ENCODE measurements around the gene SPARC. TPM values are rescaled to one million over a fixed set of nuclear protein-coding genes. Genes with fewer than 3 reads are reported as not detected.
A peak's percentile ranks its signal among the peaks of the same experiment; 100 is the strongest.

SPARC gene
- total RNA-seq, 1 experiment from 2014 or later, result 320 TPM

DNA sequence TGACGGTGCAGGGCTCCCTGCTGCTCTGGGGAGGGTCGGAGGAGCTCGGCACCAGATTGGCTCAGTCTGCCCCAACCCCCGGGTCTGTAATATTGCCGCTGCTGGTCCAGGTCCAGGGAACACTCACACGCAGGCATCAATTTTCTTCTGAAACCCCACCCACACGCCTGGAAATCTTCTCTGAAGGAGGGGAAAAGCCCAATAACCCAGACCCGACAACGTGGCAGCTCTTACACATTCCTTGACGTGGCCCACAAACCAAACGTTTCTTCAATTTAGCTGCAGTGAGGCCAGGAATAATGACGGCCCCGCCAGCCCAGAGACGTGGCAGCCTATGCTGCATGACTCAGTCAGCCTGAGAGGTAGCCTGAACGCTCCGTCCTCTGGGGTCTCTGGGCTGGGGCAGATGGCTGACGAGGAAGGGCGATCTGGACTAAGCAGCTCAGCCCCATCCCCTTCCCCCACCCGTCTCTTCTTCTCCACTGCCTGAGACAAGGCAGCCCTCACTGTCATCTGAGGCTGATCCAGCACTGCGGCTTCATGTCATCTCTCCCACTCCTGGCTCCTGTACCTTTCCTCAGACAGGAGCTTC, 9.9 kb upstream of the SPARC start:
- Histone ChIP-seq H3K4me1 (ENCODE audit: insufficient read depth, low read length) (peaks cover 7% of the 10 kb centered on the region; the same call in 1 of the 2 replicates), H2BK15ac (ENCODE audit: low read depth, low read length) (no peak overlapping the region), H2AK5ac (ENCODE audit: insufficient read length, low read length) (no peak overlapping the region), H3K23me2 (ENCODE audit: insufficient read length, low read depth, low read length, poor library complexity, severe bottlenecking) (no peaks in the 10 kb centered on the region), H3K9ac (ENCODE audit: extremely low read depth, insufficient read length, low read length) (no peak overlapping the region), H4K91ac (ENCODE audit: insufficient read length, low read depth, low read length) (no peak overlapping the region), H2BK5ac (ENCODE audit: insufficient read length, low read length) (no peak overlapping the region), H2BK12ac (ENCODE audit: insufficient read length, low read depth, low read length) (no peak overlapping the region), H4K20me1 (ENCODE audit: control insufficient read depth, insufficient read depth, insufficient read length) (no peaks in the 10 kb centered on the region), H3K79me1 (ENCODE audit: insufficient read depth, low read depth, low read length, poor library complexity, severe bottlenecking) (no peaks in the 10 kb centered on the region), H3K56ac (ENCODE audit: insufficient read length, low read depth, low read length) (no peak overlapping the region), H3K4ac (ENCODE audit: low read depth, low read length) (no peak overlapping the region), H4K5ac (ENCODE audit: insufficient read length, low read depth, low read length) (no peak overlapping the region), H2AFZ (ENCODE audit: low read length) (peak overlapping the region; percentile 43), H3K23ac (ENCODE audit: insufficient read length, low read depth, low read length) (no peak overlapping the region), H3K9me3 (ENCODE audit: control insufficient read depth, low read depth, low read length) (no peaks in the 10 kb centered on the region), H2BK20ac (ENCODE audit: low read depth, low read length, poor library complexity, severe bottlenecking) (no peak overlapping the region), H3K14ac (ENCODE audit: insufficient read depth, low read length) (no peak overlapping the region; the same call in 1 of the 2 replicates), H2BK120ac (ENCODE audit: low read depth, low read length, poor library complexity, severe bottlenecking) (no peak overlapping the region), H3K27ac (ENCODE audit: insufficient read length, low read depth, low read length) (no peak overlapping the region), H3T11ph (ENCODE audit: low read length) (no peak overlapping the region), H3K4me2 (ENCODE audit: insufficient read depth, insufficient read length, low read length) (peak overlapping the region; percentile 3), H3K27me3 (ENCODE audit: insufficient read depth, low read length) (no peaks in the 10 kb centered on the region), H3K79me2 (ENCODE audit: insufficient read depth, low read length) (no peaks in the 10 kb centered on the region), H4K8ac (replicated peaks; ENCODE audit: insufficient read length, low read depth, low read length) (no peak overlapping the region), H3K18ac (ENCODE audit: insufficient read length, low read depth, low read length) (peak overlapping the region; percentile 12)
- DNase-seq, result peak; percentile 55
- H3K27me3 Mint-ChIP-seq (ENCODE audit: low read depth), result peaks cover 3% of the 10 kb centered on the region
- peaks cover 23 to 31% of the 10 kb centered on the region in 2 experiments for H3K4me1 Mint-ChIP-seq
- TF ChIP-seq, protein P1, sequence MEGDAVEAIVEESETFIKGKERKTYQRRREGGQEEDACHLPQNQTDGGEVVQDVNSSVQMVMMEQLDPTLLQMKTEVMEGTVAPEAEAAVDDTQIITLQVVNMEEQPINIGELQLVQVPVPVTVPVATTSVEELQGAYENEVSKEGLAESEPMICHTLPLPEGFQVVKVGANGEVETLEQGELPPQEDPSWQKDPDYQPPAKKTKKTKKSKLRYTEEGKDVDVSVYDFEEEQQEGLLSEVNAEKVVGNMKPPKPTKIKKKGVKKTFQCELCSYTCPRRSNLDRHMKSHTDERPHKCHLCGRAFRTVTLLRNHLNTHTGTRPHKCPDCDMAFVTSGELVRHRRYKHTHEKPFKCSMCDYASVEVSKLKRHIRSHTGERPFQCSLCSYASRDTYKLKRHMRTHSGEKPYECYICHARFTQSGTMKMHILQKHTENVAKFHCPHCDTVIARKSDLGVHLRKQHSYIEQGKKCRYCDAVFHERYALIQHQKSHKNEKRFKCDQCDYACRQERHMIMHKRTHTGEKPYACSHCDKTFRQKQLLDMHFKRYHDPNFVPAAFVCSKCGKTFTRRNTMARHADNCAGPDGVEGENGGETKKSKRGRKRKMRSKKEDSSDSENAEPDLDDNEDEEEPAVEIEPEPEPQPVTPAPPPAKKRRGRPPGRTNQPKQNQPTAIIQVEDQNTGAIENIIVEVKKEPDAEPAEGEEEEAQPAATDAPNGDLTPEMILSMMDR (conservative IDR thresholded peaks at IDR 0.05), result no peak
- H3K4me3 Mint-ChIP-seq, result peak overlapping the region; percentile 47 to 48; a peak in 3 of 5 replicates
- no peaks in the 10 kb centered on the region for H3K36me3 Mint-ChIP-seq (ENCODE audit: insufficient read depth in 1 of 3, low read depth in 3 of 3)
- no CpG with 5 or more reads among the region's 20 CpGs for WGBS (ENCODE audit: extremely low coverage, insufficient read length, low lambda C conversion rate)
- no peaks in the 10 kb centered on the region for H3K9me3 Mint-ChIP-seq
- H3K27ac Mint-ChIP-seq, result peak overlapping the region in 2 of 3 experiments; percentile 27 to 34; a peak in 2 of 7 replicates

Data from H9 (cell line).